Measurements from ENCODE around the gene ADAMTS18. TPM values are rescaled to one million over a fixed set of nuclear protein-coding genes. Genes with fewer than 3 reads are reported as not detected.

The ADAMTS18 gene
- total RNA-seq, 4 donors from 2014 or later, result not detected

DNA sequence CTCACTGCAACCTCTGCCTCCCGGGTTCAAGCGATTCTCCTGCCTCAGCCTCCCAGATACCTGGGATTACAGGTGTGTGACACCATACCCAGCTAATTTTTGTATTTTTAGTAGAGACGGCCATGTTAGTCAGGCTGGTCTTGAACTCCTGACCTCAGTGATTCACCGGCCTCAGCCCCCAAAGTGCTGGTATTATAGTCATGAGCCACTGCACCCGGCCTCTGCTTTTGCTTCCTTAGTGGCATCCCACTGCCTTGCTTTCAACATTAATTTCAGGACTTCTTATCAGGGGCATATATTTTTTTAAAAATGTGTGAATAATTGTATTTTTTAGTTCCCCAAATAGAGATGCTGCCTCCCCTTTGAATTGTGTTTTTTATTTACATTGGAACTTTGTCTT, 136.8 kb downstream of the ADAMTS18 start:
- Histone ChIP-seq H3K27ac (no peak overlapping the region), H3K9me3 (no peaks in the 10 kb centered on the region), H3K4me1 (no peaks in the 10 kb centered on the region), H3K36me3 (no peaks in the 10 kb centered on the region), H3K27me3 (peaks cover 0 to 3% (median 0%) of the 10 kb centered on the region in 4 donors), H3K4me3 (no peak overlapping the region)
- 76 to 81% methylated on average over 5 of the region's 5 CpGs for WGBS, 2 donors
- intact Hi-C loops (cut with DNase I), result no loop called here
- no peak for DNase-seq
- TF ChIP-seq, protein P1, sequence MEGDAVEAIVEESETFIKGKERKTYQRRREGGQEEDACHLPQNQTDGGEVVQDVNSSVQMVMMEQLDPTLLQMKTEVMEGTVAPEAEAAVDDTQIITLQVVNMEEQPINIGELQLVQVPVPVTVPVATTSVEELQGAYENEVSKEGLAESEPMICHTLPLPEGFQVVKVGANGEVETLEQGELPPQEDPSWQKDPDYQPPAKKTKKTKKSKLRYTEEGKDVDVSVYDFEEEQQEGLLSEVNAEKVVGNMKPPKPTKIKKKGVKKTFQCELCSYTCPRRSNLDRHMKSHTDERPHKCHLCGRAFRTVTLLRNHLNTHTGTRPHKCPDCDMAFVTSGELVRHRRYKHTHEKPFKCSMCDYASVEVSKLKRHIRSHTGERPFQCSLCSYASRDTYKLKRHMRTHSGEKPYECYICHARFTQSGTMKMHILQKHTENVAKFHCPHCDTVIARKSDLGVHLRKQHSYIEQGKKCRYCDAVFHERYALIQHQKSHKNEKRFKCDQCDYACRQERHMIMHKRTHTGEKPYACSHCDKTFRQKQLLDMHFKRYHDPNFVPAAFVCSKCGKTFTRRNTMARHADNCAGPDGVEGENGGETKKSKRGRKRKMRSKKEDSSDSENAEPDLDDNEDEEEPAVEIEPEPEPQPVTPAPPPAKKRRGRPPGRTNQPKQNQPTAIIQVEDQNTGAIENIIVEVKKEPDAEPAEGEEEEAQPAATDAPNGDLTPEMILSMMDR (IDR thresholded peaks at IDR 0.05), result no peak
- TF ChIP-seq POLR2A (IDR thresholded peaks at IDR 0.05), result no peak

DNA sequence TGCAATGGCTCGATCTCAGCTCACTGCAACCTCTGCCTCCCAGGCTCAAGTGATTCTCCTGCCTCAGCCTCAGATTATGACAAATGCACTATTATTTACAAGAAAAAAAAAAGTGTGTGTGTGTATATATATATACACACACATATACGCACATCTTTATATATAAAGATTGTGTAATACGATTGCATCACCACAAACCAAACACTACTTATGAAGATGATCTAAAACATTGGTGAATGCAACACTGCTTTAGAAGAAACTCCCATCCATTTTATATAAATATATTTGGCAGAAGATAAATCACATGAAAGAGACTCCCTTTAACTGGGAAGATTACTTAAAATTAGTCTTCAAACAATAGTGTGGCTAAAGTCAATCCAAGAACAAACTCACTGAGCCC, 138.9 kb downstream of the ADAMTS18 start:
- intact Hi-C loops (cut with DNase I), result no loop called here
- 75 to 77% methylated on average over 3 of the region's 3 CpGs for WGBS, 2 donors
- peaks cover 0 to 3% (median 0%) of the 10 kb centered on the region in 4 donors for H3K27me3 ChIP-seq

DNA sequence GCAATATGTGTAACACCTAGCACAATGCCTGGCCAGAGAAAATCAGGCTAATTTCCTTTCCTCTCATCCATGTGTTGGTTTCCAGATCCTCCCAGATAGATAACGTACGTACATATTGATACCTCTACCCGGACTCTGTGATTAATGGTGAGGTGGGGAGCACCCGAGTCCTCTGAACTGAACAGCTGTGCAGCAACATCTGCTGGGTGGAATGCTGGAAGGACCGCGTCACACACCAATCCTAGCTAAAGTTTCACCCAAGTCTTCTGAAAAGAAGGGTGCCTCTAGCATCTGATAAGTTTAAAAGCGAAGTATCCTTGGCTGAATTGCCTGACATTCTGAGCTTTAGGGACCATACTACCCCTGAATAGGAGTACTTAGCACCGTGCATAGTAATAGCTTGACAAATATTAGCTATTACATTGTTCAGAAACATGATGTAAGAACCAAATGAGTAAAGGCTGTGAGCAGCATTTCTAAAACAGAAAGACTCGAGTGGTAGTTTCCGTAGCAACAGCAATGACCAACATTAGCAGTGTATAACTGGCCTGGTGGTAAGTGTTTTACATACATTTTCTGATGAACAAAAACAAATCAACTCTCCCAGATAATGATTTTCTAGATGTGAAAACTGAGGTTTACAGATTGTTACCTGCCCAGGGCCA, 144.3 kb downstream of the ADAMTS18 start:
- peaks cover 0 to 3% (median 0%) of the 10 kb centered on the region in 4 donors for H3K27me3 ChIP-seq

More for the DNA sequence above, 138.9 kb downstream of the ADAMTS18 start:
- Histone ChIP-seq H3K36me3 (no peaks in the 10 kb centered on the region), H3K4me3 (no peak overlapping the region), H3K27ac (no peak overlapping the region), H3K4me1 (no peaks in the 10 kb centered on the region), H3K9me3 (no peaks in the 10 kb centered on the region)
- no peak for DNase-seq
- TF ChIP-seq, protein P1 (IDR thresholded peaks at IDR 0.05), result no peak
- no peak for TF ChIP-seq POLR2A (IDR thresholded peaks at IDR 0.05)

DNA sequence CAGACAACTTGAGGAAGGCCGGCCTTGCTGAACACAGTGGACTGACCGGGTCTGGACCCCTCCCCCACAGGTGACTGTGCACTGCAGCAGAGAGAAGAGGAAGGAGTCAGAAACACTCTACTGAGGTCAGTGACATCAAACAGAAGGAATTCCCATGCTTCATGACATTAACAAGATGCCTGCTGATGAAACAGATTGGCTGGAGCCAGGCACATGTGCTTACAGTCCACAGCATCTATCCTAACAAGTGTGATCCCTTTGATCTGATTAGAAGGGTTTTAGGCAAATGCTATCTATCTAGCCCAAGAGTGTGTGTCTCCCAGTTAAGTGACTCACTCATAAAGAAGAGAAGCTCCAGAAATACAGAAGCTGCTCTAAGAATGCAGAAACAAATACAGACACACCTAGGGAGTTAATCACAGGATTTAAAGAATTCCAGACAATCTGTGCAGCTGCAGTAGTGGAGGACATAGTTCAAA, 145.5 kb downstream of the ADAMTS18 start:
- Histone ChIP-seq H3K36me3 (no peaks in the 10 kb centered on the region), H3K27me3 (peaks cover 0 to 3% (median 0%) of the 10 kb centered on the region in 4 donors), H3K9me3 (no peaks in the 10 kb centered on the region), H3K4me3 (no peak overlapping the region), H3K27ac (no peak overlapping the region), H3K4me1 (no peaks in the 10 kb centered on the region)
- intact Hi-C loops (cut with DNase I), result no loop called here
- no peak for DNase-seq
- TF ChIP-seq POLR2A (IDR thresholded peaks at IDR 0.05), result no peak
- TF ChIP-seq, protein P1 (IDR thresholded peaks at IDR 0.05), result no peak
- WGBS, 2 donors, result 76 to 93% methylated on average over 2 of the region's 2 CpGs

More for the DNA sequence above, 144.3 kb downstream of the ADAMTS18 start:
- Histone ChIP-seq H3K9me3 (no peaks in the 10 kb centered on the region), H3K4me3 (no peak overlapping the region), H3K4me1 (no peaks in the 10 kb centered on the region), H3K27ac (no peak overlapping the region), H3K36me3 (no peaks in the 10 kb centered on the region)
- intact Hi-C loops (cut with DNase I), result no loop called here
- no peak for DNase-seq
- 34 to 65% methylated on average over 9 to 10 of the region's 10 CpGs for WGBS, 2 donors
- TF ChIP-seq POLR2A (IDR thresholded peaks at IDR 0.05), result no peak
- TF ChIP-seq, protein P1 (IDR thresholded peaks at IDR 0.05), result no peak

DNA sequence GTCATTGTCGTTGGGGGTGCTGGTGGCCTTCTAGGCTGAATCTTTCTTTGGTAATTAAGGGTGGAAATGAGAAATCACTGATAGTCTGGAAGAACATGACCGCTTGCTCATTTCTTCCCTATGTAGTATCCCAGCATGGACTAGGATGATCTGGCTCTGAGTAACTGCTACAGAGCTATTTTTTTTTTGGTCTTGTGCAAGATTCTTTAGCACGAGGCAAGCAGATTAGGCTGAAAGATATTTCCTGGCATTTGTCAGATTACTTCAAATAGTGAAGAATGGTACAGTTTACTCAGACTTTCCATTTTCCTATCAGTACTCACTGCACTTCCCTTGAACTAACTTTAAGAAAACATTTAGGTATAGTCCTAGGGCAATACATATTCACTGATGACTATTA, 146.6 kb downstream of the ADAMTS18 start:
- 43 to 49% methylated on average over 3 of the region's 3 CpGs for WGBS, 2 donors
- intact Hi-C loops (cut with DNase I), result no loop called here

More for the DNA sequence above, 146.6 kb downstream of the ADAMTS18 start:
- H3K36me3 ChIP-seq, result no peaks in the 10 kb centered on the region
- no peaks in the 10 kb centered on the region for H3K9me3 ChIP-seq
- TF ChIP-seq POLR2A (IDR thresholded peaks at IDR 0.05), result no peak
- TF ChIP-seq, protein P1 (IDR thresholded peaks at IDR 0.05), result no peak
- H3K4me3 ChIP-seq, result no peak overlapping the region
- no peaks in the 10 kb centered on the region for H3K27me3 ChIP-seq
- no peaks in the 10 kb centered on the region for H3K4me1 ChIP-seq
- no peak overlapping the region for H3K27ac ChIP-seq
- DNase-seq, result no peak

Data from esophagus squamous epithelium (tissue), 5 donors.